ENCODE results near the gene PI4KA.
"Not testable (repeated sequence)": the region's sequence is repeated elsewhere in the genome, so short reads cannot be mapped to it uniquely, and the experiment has no call there.

PI4KA gene

GRCh38 chr22:20903093-20903492, 44.5 kb upstream of the PI4KA start:
- TF ChIP-seq CTCF (IDR thresholded peaks at IDR 0.05; ENCODE audit: low read depth, low read length), result no peak
- DNase-seq (ENCODE audit: low read depth, low spot score), result no peak
- no peak overlapping the region for H3K4me3 ChIP-seq (ENCODE audit: low read depth, low read length)
- in situ Hi-C loops (cut with HindIII; ENCODE audit: low sequenced_read_pairs), result no loop called here

- in situ Hi-C loops (cut with HindIII; ENCODE audit: low sequenced_read_pairs); DNase-seq (ENCODE audit: low read depth, low spot score); H3K4me3 ChIP-seq (ENCODE audit: low read depth, low read length): not testable (repeated sequence)
Measured at GRCh38 chr22:20901093-20902033, 42.8 kb upstream of the PI4KA start.

- no peak for TF ChIP-seq CTCF (IDR thresholded peaks at IDR 0.05; ENCODE audit: low read depth, low read length)
- no peak for DNase-seq (ENCODE audit: low read depth, low spot score)
- no peak overlapping the region for H3K4me3 ChIP-seq (ENCODE audit: low read depth, low read length)
- in situ Hi-C loops (cut with HindIII; ENCODE audit: low sequenced_read_pairs), result no loop called here
Measured at GRCh38 chr22:20899827-20900423, 41.3 kb upstream of the PI4KA start.

DNA sequence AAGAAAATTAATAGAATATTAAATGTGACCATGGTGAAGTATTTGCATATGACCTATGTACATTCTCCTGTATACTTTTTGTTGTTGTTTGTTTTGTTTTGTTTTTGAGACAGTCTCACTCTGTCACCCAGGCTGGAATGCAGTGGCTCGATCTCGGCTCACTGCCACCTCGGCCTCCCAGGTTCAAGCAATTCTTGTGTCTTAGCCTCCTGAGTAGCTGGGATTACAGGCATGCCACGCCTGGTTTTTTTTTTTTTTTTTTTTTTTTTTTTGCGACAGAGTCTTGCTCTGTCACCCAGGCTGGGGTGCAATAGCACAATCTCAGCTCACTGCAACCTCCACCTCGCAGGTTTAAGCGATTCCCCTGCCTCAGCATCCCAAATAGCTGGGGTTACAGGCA, 39.1 kb upstream of the PI4KA start:
- DNase-seq (ENCODE audit: low read depth, low spot score); in situ Hi-C loops (cut with HindIII; ENCODE audit: low sequenced_read_pairs); H3K4me3 ChIP-seq (ENCODE audit: low read depth, low read length): not testable (repeated sequence)

DNA sequence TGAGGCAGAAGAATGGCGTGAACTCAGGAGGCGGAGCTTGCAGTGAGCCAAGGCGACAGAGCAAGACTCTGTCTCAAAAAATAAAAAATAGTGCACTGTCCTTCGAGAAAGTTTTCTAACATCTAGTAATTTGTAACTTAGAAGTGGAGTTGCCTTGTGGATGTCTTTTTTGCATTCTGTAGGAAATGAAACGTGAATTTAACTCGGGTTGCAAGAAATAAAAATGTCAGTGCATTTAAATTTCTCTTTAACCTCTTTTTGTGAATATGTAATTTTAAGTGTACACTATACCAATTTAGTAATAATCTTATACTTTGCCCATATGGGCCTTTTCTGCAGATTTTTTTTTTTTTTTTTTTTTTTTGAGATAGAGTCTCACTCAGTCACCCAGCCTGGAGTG, 32.4 kb upstream of the PI4KA start:
- no peak for DNase-seq (ENCODE audit: low read depth, low spot score)
- no peak overlapping the region for H3K4me3 ChIP-seq (ENCODE audit: low read depth, low read length)
- TF ChIP-seq CTCF (IDR thresholded peaks at IDR 0.05; ENCODE audit: low read depth, low read length), result no peak
- in situ Hi-C loops (cut with HindIII; ENCODE audit: low sequenced_read_pairs), result no loop called here

GRCh38 chr22:20889904-20890540, 31.4 kb upstream of the PI4KA start:
- in situ Hi-C loops (cut with HindIII; ENCODE audit: low sequenced_read_pairs), result no loop called here
- no peak for TF ChIP-seq CTCF (IDR thresholded peaks at IDR 0.05; ENCODE audit: low read depth, low read length)
- DNase-seq (ENCODE audit: low read depth, low spot score), result no peak
- H3K4me3 ChIP-seq (ENCODE audit: low read depth, low read length), result no peak overlapping the region

GRCh38 chr22:20889025-20889704, 30.6 kb upstream of the PI4KA start:
- in situ Hi-C loops (cut with HindIII; ENCODE audit: low sequenced_read_pairs), result no loop called here
- no peak for DNase-seq (ENCODE audit: low read depth, low spot score)
- no peak for TF ChIP-seq CTCF (IDR thresholded peaks at IDR 0.05; ENCODE audit: low read depth, low read length)
- H3K4me3 ChIP-seq (ENCODE audit: low read depth, low read length), result no peak overlapping the region
